GM18873 (cell line): ENCODE data around the gene PPP6R3.

ENCODE experiments used
- ATAC-seq: cut with Tn5 transposase; IDR thresholded peaks from one replicate; pipeline ENCODE4 v1.9.1; 2021; ENCODE audit warnings: mild to moderate bottlenecking, moderate library complexity, moderate number of reproducible peaks; ENCODE audit not compliant: unreplicated experiment, low FRiP score

PPP6R3 gene, protein sequence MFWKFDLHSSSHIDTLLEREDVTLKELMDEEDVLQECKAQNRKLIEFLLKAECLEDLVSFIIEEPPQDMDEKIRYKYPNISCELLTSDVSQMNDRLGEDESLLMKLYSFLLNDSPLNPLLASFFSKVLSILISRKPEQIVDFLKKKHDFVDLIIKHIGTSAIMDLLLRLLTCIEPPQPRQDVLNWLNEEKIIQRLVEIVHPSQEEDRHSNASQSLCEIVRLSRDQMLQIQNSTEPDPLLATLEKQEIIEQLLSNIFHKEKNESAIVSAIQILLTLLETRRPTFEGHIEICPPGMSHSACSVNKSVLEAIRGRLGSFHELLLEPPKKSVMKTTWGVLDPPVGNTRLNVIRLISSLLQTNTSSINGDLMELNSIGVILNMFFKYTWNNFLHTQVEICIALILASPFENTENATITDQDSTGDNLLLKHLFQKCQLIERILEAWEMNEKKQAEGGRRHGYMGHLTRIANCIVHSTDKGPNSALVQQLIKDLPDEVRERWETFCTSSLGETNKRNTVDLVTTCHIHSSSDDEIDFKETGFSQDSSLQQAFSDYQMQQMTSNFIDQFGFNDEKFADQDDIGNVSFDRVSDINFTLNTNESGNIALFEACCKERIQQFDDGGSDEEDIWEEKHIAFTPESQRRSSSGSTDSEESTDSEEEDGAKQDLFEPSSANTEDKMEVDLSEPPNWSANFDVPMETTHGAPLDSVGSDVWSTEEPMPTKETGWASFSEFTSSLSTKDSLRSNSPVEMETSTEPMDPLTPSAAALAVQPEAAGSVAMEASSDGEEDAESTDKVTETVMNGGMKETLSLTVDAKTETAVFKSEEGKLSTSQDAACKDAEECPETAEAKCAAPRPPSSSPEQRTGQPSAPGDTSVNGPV

DNA sequence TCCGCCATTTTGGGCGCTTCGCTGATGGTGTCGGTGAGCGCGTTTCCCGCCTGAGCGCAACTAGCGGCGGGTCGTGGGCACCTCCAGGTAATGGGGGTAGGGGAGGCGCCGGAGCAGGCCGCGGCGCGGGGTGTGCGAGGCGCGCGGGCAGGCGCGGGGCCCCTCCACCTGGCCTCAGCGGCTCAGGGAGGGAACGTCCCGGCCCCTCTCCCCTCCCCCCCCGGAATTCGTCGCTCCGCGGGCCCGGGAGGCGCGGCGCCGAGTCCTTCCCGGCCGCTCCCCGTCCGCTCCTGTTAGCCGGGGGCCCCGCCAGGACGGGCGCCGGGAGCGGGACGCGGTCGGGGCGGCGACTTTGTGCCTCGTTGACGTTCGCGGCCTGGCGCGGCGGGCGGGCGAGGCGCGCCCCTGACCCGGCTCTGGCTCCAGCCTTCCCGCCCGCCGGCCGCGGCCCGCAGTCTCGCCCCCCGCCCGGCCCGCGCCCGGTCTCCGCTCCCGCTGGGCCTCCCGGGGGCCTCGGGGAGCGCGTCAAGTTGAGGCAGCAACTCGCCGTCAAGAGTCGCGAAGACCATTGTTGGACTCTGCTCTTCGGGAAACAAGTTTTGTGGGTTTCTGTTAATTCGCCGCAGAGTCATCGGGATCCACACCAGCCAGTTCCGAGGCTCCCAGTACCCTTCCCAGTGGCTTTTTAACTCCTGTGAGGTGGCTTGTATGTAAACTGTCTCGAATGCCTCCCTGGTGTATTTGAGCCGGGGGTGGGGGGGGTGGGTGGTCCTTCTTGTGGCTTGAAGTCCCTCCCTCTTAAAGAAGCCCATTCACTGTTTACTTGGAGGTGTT, at the start of gene PPP6R3:
TSS of gene PPP6R3 (plus strand) at position 12 of the 834 bp plus-strand sequence. CDS start 76,913 bp downstream, outside the sequence.
- ATAC-seq = no peak

DNA sequence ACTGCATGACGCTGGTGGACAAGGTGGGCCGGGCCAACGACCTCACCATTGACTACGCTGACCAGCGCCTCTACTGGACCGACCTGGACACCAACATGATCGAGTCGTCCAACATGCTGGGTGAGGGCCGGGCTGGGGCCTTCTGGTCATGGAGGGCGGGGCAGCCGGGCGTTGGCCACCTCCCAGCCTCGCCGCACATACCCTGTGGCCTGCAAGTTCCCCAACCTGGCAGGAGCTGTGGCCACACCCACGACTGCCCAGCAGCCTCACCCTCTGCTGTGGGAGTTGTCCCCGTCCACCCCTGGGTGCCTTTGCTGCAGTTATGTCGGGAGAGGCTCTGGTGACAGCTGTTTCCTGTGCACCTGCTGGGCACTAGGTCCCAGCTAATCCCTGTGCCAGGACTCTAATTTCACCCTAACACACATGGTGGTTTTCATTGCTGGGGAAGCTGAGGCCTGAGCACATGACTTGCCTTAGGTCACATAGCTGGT, 49.0 kb upstream of the PPP6R3 start:
- no peak for ATAC-seq

DNA sequence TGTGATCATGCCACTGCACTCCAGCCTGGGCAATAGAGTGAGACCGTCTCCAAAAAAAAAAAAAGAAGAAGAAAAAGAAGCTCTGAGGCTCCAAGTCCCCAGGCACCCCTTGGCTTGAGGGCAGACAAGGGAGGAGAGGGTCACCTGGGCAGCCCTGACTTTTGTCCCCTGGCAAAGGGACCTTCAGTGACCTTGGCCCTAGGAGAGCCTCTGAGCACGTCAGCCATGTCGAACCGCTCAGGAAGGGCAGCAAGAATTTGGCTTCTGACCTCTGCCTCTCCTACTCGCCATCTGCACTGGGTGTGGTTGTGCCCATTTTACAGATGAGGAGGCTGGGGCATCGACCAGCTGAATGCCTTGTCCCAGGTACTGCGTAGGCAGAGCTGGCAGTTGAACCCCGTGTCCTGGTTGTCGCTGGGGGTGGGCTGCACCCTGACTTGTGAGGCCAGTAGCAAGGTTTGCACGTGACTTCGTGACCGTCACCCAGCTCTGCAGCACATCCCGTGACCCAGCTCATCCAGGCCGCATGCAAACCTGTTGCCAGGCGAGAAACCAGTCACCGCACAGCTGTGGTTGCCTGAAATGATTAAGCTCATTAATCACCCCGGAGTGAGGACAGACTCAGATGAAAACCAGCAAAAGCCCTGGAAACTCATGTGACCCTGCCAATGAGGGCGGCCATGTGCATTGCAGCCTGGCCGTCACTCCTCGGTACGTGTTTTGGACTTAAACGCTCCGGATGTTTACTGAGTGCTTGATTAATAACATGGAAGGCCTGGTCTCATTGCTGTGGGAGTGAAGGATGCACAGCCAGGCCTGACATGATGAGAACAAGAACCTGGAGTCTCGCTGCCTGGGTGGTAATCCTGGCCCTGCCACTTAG, 47.7 kb upstream of the PPP6R3 start:
- ATAC-seq = no peak

DNA sequence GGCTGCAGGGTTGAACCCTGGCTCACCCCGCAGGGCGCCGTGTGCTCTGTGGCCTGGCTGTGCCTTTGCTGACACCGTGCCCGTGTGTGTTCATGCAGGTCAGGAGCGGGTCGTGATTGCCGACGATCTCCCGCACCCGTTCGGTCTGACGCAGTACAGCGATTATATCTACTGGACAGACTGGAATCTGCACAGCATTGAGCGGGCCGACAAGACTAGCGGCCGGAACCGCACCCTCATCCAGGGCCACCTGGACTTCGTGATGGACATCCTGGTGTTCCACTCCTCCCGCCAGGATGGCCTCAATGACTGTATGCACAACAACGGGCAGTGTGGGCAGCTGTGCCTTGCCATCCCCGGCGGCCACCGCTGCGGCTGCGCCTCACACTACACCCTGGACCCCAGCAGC, 47.0 kb upstream of the PPP6R3 start:
- ATAC-seq = no peak

DNA sequence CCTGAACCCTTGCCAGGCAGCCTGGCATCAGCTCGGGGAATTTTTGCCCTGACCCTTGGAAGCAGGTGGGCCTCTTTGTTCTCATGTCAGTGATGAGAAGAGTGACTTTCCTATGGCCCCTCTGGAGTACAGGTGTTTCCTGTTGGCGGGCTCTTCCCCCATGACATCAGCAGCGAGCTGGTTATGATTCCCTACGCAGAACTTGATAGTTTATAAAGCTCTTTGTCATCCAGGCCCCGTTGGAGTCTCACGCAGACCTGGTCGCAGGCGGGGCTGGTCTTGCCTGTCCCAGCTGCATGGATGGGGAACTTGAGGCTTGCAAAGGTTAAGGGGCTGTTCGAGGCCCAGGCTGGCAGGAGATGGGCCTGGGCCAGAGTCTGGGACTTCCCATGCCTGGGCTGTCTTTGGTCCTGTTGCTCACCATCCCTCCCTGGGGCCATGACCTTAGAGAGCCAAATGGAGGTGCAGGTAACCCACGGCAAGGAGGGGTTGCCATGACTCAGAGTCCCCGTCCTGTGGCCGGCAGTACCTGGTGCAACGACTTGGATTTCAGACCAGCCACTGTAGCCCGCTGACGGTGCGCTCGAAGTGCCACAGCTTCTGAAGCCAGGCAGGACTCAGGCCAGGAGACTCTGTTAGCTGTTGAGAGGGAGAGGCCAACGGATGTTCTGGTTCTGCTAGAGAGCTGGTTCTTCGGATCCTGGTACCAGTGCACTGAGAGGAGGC, 45.9 kb upstream of the PPP6R3 start:
- ATAC-seq = no peak

DNA sequence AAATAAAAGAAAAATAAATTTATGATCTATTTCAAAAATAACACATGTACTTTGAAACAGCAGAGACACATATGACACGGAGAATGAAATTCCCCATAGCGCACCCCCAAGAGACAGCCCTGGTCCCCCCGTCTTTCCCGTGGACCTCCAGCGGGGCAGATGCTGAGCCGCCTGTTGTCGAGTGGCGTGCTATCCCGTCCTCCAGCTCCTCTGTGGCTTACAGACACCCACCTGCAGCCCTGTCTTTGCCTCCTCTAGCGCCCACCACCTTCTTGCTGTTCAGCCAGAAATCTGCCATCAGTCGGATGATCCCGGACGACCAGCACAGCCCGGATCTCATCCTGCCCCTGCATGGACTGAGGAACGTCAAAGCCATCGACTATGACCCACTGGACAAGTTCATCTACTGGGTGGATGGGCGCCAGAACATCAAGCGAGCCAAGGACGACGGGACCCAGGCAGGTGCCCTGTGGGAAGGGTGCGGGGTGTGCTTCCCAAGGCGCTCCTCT, 44.4 kb upstream of the PPP6R3 start:
- no peak for ATAC-seq

DNA sequence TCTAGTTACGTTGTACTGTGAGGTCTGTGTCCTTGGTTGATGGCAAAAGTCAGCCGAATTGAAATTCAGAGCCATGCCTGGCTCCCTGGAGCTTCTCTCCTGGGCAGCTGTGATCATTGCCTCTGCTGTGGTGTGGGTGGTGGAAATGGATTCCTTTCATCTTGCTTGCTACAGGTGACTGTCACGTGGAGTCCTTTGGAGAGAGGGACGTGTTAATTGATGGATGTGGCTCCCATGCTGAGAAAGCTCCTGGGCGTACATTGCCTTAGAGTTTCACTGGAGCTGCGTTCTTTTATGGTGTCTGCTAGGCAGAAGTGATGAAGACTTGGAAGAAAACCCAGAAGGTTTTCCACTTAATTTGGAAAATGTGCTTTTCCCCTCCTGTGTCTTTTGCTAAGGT, 41.9 kb upstream of the PPP6R3 start:
- ATAC-seq = no peak

DNA sequence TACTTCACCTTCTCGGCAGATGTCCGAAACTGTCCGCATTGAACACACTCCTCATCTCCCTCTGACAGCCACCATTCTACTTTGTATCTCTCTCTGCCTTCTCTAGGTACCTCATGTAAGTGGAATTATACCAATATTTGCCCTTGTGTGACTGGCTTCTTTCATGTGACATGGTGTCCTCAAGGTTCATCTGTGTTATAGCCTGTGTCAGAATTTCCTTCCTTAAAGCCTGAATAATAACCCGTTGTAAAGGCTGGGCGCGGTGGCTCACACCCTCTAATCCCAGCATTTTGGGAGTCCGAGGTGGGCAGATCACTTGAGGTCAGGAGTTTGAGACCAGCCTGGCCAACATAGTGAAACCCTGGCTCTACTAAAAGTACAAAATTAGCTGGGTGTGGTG, 40.4 kb upstream of the PPP6R3 start:
- ATAC-seq = no peak

DNA sequence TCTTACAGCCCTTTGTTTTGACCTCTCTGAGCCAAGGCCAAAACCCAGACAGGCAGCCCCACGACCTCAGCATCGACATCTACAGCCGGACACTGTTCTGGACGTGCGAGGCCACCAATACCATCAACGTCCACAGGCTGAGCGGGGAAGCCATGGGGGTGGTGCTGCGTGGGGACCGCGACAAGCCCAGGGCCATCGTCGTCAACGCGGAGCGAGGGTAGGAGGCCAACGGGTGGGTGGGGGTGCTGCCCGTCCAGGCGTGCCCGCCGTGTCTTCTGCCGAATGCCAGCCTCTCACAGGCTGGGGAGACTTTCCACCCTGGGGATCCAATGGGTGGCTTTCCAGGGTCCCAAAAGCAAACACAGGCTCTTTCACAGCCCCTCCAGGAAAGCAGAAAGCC, 37.1 kb upstream of the PPP6R3 start:
- no peak for ATAC-seq

DNA sequence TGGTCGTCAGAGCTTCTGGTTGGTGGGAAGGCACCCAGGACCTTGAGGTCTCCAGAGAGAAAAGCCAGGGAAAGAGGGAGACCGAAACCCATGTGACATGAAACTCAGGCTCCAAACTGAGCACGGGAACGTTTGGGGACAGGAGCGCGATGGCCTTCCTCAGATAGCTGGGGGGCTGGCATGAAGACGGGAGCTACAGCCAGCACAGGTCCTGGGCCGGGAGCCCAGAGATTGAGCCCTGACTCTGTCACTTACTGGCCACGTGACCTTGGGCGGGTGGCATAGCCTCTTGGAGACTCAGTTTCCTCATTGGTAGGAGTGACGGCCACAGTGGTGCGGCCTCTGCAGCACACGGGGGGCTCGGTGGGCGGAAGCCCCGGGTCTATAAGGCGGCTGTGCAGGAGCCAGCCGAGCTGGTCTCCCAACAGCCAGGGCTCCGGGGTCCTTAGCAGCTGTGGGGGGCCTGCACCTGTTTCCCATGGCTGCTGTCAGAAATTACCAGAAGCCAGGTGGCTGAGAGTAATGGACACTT, 36.4 kb upstream of the PPP6R3 start:
- no peak for ATAC-seq

DNA sequence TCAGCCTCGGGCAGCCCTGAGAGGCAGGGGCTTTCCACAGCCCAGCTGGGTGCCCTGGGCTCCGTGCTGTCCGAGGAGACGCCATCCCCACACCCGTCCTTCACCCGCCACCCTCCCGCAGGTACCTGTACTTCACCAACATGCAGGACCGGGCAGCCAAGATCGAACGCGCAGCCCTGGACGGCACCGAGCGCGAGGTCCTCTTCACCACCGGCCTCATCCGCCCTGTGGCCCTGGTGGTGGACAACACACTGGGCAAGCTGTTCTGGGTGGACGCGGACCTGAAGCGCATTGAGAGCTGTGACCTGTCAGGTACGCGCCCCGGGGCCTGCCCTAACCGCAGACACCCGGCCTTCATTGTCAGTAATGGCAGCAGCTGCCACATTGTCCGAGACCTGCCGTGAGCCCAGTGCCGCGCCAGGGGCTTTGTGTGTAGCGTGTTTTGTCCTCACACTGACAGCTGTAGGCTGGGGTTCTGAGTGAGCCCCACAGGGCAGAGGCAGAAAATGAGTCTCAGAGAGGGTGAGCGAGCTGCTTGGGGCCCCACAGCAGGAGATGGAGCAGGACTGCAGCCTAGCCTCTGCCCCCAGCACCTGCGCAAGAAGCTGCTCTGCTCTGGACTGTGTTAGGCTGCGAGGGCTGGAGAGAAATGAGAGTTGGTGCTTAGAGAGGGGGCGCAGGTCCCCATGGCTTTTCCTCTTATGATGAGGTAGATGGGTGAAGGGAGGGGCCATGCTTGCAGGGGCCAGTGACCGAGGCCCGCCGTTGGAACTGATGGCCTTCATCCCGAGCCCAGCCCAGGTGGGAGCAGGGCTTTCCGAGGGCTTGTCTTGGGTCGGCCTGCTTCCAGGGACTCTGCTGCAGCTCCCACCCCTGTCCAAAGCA, 35.3 kb upstream of the PPP6R3 start:
- ATAC-seq = no peak

DNA sequence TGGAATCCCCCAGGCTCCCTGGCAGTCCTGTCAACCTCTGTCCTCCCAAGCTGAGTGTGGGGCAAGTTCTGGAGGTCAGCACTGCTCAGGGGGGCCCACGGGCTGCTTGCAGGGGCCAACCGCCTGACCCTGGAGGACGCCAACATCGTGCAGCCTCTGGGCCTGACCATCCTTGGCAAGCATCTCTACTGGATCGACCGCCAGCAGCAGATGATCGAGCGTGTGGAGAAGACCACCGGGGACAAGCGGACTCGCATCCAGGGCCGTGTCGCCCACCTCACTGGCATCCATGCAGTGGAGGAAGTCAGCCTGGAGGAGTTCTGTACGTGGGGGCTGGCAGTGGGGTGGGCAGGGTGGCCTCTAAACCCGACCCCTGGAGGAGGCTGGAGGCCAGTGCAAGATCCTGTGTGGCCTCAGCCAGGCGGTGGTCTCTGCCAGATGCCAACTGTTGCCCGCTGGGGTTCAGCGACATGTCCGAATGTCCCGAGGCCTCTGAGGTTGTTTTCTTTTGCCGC, 34.6 kb upstream of the PPP6R3 start:
- ATAC-seq = no peak

DNA sequence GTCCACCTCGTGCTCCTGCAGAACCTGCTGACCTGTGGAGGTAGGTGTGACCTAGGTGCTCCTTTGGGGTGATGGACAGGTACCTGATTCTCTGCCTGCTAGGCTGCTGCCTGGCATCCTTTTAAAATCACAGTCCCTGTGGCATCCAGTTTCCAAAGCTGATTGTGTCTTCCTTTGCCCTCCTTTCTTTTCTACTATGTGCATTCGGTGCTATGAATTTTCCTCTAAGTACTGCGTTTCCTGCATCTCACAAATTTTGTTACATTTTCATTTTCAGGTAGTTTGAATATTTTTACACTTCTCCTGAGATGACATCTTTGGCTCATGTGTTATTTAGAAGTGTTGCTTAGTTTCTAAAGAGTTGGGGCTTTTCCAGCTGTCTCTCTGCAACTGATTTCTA, 30.9 kb upstream of the PPP6R3 start:
- ATAC-seq = no peak

DNA sequence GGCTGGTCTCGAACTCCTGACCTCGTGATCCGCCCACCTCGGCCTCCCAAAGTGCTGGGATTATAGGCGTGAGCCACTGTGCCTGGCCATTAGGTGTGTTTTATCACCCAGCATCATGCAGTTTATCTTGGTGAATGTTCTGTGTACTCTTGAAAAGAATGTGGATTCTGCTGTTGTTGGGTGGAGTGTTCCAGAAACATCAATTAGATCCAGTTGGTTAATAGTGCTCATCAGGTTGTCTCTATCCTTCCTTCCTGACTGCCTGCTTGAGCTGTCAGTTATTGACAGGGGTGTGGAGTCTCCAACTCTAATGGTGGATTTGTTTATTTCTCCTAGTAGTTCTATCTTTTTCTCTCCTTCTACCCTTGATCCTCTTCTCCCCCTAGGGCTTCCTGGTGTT, 30.2 kb upstream of the PPP6R3 start:
- ATAC-seq = no peak

DNA sequence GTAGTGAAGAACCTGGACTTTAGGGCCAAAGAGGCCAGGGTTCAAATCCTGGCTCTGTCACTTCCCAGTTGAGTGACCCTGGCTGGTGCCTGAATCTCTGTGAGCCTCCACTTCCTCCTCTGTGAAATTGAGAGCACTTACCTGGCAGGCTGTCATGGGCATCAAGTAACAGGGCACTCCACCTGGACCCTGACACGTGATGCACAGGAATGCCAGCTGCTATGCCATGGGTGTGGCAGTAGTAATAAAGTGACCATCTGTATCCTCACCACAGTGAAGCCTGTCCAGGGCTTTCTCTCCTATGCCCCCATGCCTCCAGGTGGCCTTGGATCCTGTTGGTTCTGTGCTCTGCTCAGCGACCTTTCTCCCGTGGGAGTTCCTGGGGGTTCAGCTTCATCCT, 29.8 kb upstream of the PPP6R3 start:
- no peak for ATAC-seq

DNA sequence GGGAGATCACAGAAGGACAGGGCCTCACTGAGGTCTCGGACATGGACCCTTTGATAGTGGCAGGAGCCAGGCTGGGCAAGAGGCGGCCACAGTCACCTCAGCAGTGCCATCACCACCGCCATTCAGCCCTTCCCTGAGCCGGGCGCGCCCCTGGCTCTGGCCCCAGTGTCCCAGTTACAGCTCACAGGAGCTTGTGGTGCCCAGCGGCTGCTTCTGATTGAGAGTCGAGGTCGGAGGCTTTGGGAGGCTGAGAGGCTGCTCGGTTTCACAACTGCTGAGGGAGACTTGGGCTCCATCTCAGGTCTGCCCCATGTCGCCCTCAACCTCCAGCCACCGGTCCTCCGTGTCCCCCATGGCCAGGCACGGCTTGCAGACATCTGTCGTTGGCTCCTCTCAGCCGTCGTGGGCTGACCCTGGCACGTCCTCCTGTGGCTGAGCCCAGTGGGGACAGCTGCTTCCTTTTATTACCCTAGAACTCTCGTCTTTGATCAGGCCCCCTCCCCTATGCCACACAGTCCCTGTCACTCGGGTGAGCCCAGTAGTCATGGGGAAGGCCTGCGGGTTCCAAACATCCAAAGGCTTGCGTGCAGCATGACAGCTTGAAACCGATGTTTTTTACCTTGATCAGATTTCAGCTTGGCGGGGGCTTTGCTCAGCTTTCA, 28.4 kb upstream of the PPP6R3 start:
- no peak for ATAC-seq

DNA sequence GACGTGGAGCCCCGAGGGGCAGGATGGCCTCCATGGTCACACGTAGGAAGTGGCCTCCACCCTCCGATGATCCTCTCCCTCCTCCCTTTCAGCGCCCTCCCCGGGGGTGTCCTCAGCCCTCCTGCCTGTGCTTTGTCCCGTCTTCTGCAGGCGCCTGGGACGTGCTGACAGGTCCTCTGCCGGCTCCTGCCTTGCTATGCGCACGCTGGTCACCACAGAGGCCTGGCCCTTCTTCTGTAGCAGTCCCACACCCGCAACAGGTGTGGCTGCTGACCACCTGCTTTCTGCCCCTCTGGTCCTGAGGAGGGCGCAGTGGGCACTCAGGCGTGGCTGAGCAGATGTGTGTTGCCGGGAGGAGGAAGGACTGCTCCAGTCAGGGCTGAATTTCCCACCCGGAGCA, 27.7 kb upstream of the PPP6R3 start:
- ATAC-seq = no peak
